Transverse colon (tissue), 4 donors: ENCODE data around the gene SLC35G2.

Source experiments
- EP300 ChIP-seq: sonication (generic); formaldehyde crosslinking; IDR thresholded peaks from one replicate; pipeline ENCODE4 v1.6.1; 2017; ENCODE audit warnings: antibody characterized with exemption, low read depth
- POLR2A ChIP-seq: fragments of 450-650 bp; IDR thresholded peaks from one replicate; pipeline ENCODE4 v1.6.1; 2016; ENCODE audit warnings: antibody characterized with exemption, mild to moderate bottlenecking, moderate library complexity
- POLR2AphosphoS5 ChIP-seq, 3 donors: sonication (generic); formaldehyde crosslinking; IDR thresholded peaks; one replicate each; pipeline ENCODE4 v1.6.1; 2016; ENCODE audit warnings: antibody characterized with exemption in 3 of 3
- TF ChIP-seq, protein P1 (sequence below), 5 experiments: fragments of 200-600 bp in 3 of 5; fragments of 450-650 bp in 2 of 5; sonication (generic) in 3 of 5; IDR thresholded peaks; 1 replicate in 2 of 5; 2 replicates in 3 of 5; pipeline ENCODE4 v1.5.1; 2016 to 2017; ENCODE audit warnings: antibody characterized with exemption in 5 of 5, inconsistent platforms in 3 of 5, mild to moderate bottlenecking in 2 of 5, moderate library complexity in 1 of 5

DNA sequence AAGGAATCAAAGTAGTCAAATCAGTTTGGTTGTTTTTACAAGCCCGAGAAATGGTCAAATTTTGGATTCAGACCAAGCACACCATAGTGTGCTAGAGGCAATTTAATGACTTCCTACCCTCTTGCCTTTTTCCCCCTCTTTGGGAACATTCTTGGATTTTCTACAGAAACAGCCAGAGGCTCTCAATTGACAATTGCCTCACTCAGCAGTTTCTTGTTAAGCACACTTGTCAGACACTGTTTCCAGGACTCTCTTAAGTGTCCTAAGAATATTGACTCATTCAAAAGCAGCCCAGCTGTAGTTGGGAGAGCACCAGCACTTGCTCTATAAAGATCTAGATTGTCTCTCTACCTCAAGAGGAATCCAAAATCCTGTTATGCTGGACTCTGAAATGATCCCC lies 1.5 kb upstream of the SLC35G2 start:
- TF ChIP-seq, protein P1, sequence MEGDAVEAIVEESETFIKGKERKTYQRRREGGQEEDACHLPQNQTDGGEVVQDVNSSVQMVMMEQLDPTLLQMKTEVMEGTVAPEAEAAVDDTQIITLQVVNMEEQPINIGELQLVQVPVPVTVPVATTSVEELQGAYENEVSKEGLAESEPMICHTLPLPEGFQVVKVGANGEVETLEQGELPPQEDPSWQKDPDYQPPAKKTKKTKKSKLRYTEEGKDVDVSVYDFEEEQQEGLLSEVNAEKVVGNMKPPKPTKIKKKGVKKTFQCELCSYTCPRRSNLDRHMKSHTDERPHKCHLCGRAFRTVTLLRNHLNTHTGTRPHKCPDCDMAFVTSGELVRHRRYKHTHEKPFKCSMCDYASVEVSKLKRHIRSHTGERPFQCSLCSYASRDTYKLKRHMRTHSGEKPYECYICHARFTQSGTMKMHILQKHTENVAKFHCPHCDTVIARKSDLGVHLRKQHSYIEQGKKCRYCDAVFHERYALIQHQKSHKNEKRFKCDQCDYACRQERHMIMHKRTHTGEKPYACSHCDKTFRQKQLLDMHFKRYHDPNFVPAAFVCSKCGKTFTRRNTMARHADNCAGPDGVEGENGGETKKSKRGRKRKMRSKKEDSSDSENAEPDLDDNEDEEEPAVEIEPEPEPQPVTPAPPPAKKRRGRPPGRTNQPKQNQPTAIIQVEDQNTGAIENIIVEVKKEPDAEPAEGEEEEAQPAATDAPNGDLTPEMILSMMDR (IDR thresholded peaks at IDR 0.05), result no peak
- TF ChIP-seq EP300 (no peak), POLR2A (no peak), POLR2AphosphoS5 (IDR thresholded peaks at IDR 0.05) (no peak)
